ENCODE measurements around the gene NALCN. TPM values are rescaled to one million over a fixed set of nuclear protein-coding genes. Genes with fewer than 3 reads are reported as not detected.

Gene NALCN
- total and polyA plus RNA-seq, 2 donors (not counting 1 experiment from before 2014, with no cell fraction given) = not detected

DNA sequence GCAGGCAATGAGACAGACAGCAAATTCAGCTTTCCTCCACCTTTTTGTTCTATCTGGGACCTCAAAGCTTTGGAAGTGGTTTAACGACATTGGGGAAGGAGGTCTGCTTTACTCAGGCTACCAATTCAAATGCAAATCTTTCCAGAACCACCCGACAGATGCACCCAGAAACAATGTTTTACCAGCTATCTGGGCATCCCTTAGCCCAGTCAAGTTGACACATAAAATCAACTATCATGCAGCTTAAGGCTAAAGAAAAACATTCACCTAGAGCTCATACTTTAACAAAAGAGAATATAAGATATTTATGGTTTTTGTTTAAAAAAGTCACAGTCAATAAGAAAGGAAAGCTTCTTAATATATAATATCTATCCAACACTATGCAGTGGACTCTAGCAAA lies 246.0 kb downstream of the NALCN start:
- Mint-ChIP-seq H3K27ac (no peak overlapping the region), H3K4me1 (no peaks in the 10 kb centered on the region), H3K4me3 (no peak overlapping the region), H3K9me3 (ENCODE audit: insufficient read depth) (no peaks in the 10 kb centered on the region), H3K27me3 (no peaks in the 10 kb centered on the region)
- Histone ChIP-seq H3K4me2 (replicated peaks; ENCODE audit: low read depth, low read length, poor library complexity, severe bottlenecking) (no peak overlapping the region), H3K4me1 (ENCODE audit: control insufficient read depth in 2 of 2, insufficient read depth in 2 of 2, low read length in 2 of 2) (no peaks in the 10 kb centered on the region), H3K27me3 (replicated peaks in 1 of 4; ENCODE audit: control extremely low read depth in 1 of 4, control insufficient read depth in 3 of 4, insufficient read depth in 4 of 4, low read length in 3 of 4) (no peaks in the 10 kb centered on the region), H2AFZ (ENCODE audit: insufficient read depth, low read depth, low read length, poor library complexity, severe bottlenecking) (no peak overlapping the region), H3K4me3 (ENCODE audit: control extremely low read depth in 1 of 5, extremely low read depth in 1 of 5, insufficient read depth in 1 of 5, low read depth in 2 of 5, low read length in 4 of 5) (no peak overlapping the region), H3K79me2 (ENCODE audit: control insufficient read depth, insufficient read depth, low read length) (no peaks in the 10 kb centered on the region), H3K9ac (ENCODE audit: low read length) (no peak overlapping the region), H3K36me3 (replicated peaks in 1 of 2; ENCODE audit: control extremely low read depth in 1 of 2, control insufficient read depth in 1 of 2, extremely low read depth in 1 of 2, insufficient read depth in 2 of 2, low read length in 1 of 2) (no peaks in the 10 kb centered on the region), H3K27ac (ENCODE audit: low read length in 2 of 2) (no peak overlapping the region), H3K9me3 (ENCODE audit: control extremely low read depth in 1 of 3, control insufficient read depth in 2 of 3, insufficient read depth in 1 of 3, low read length in 2 of 3) (no peaks in the 10 kb centered on the region), H4K20me1 (ENCODE audit: control insufficient read depth, insufficient read depth, low read length, poor library complexity, severe bottlenecking) (no peaks in the 10 kb centered on the region)
- intact Hi-C loops (cut with micrococcal nuclease) = no loop called here
- no peak for DNase-seq
- ATAC-seq (ENCODE audit: low read depth) = no peak
- ChIA-PET POLR2A (no interaction called here), CTCF (interaction anchor here (0.9 to 1.4 kb wide), 2 partner anchors 11 to 26 kb away, joined by 3 to 7 read pairs; no protein-coding TSS in a partner anchor)
- TF ChIP-seq CTCF (IDR thresholded peaks at IDR 0.05) = no peak
- no peak for TF ChIP-seq EZH2 (IDR thresholded peaks at IDR 0.05; ENCODE audit: borderline replicate concordance, insufficient read depth, low read depth, low read length, poor library complexity, severe bottlenecking)
- no CpG with 5 or more reads among the region's 2 CpGs for WGBS (ENCODE audit: insufficient coverage)

- TF ChIP-seq EZH2 (IDR thresholded peaks at IDR 0.05; ENCODE audit: borderline replicate concordance, insufficient read depth, low read depth, low read length, poor library complexity, severe bottlenecking) (no peak), CTCF (IDR thresholded peaks at IDR 0.05) (no peak)
- no peaks in the 10 kb centered on the region for H3K4me1 ChIP-seq (ENCODE audit: control insufficient read depth in 2 of 2, insufficient read depth in 2 of 2, low read length in 2 of 2)
- CTCF ChIA-PET = interaction anchor here (3.8 kb wide), 1 partner anchor 13 kb away, joined by 30 read pairs; no protein-coding TSS in a partner anchor
- no peak overlapping the region for H3K4me3 Mint-ChIP-seq
- WGBS (ENCODE audit: insufficient coverage) = no CpG with 5 or more reads among the region's 1 CpG
- no peaks in the 10 kb centered on the region for H3K9me3 ChIP-seq (ENCODE audit: control extremely low read depth in 1 of 3, control insufficient read depth in 2 of 3, insufficient read depth in 1 of 3, low read length in 2 of 3)
- intact Hi-C loops (cut with micrococcal nuclease) = no loop called here
- H3K36me3 ChIP-seq (replicated peaks in 1 of 2; ENCODE audit: control extremely low read depth in 1 of 2, control insufficient read depth in 1 of 2, extremely low read depth in 1 of 2, insufficient read depth in 2 of 2, low read length in 1 of 2) = no peaks in the 10 kb centered on the region
- H3K4me1 Mint-ChIP-seq = no peaks in the 10 kb centered on the region
- H3K27me3 ChIP-seq (replicated peaks in 1 of 4; ENCODE audit: control extremely low read depth in 1 of 4, control insufficient read depth in 3 of 4, insufficient read depth in 4 of 4, low read length in 3 of 4) = no peaks in the 10 kb centered on the region
- H3K4me3 ChIP-seq (ENCODE audit: control extremely low read depth in 1 of 5, extremely low read depth in 1 of 5, insufficient read depth in 1 of 5, low read depth in 2 of 5, low read length in 4 of 5) = no peak overlapping the region
- H3K79me2 ChIP-seq (ENCODE audit: control insufficient read depth, insufficient read depth, low read length) = no peaks in the 10 kb centered on the region
- POLR2A ChIA-PET = no interaction called here
- H3K27ac Mint-ChIP-seq = no peak overlapping the region
- H3K27ac ChIP-seq (ENCODE audit: low read length in 2 of 2) = no peak overlapping the region
- no peak overlapping the region for H3K4me2 ChIP-seq (replicated peaks; ENCODE audit: low read depth, low read length, poor library complexity, severe bottlenecking)
- no peaks in the 10 kb centered on the region for H4K20me1 ChIP-seq (ENCODE audit: control insufficient read depth, insufficient read depth, low read length, poor library complexity, severe bottlenecking)
- no peak for DNase-seq
- no peak overlapping the region for H2AFZ ChIP-seq (ENCODE audit: insufficient read depth, low read depth, low read length, poor library complexity, severe bottlenecking)
- H3K27me3 Mint-ChIP-seq = peaks cover 7% of the 10 kb centered on the region
- no peaks in the 10 kb centered on the region for H3K9me3 Mint-ChIP-seq (ENCODE audit: insufficient read depth)
- H3K9ac ChIP-seq (ENCODE audit: low read length) = no peak overlapping the region
- ATAC-seq (ENCODE audit: low read depth) = no peak
Observed at GRCh38 chr13:101157261-101157660, 259.0 kb downstream of the NALCN start.

Data from B cell (primary cell).